ENCODE data around the gene UCHL3. TPM values are rescaled to one million over a fixed set of nuclear protein-coding genes. Genes with fewer than 3 reads are reported as not detected.

UCHL3 gene
- total and polyA plus RNA-seq, 8 donors, result 13.1 to 21.0 (median 19.2) TPM

DNA sequence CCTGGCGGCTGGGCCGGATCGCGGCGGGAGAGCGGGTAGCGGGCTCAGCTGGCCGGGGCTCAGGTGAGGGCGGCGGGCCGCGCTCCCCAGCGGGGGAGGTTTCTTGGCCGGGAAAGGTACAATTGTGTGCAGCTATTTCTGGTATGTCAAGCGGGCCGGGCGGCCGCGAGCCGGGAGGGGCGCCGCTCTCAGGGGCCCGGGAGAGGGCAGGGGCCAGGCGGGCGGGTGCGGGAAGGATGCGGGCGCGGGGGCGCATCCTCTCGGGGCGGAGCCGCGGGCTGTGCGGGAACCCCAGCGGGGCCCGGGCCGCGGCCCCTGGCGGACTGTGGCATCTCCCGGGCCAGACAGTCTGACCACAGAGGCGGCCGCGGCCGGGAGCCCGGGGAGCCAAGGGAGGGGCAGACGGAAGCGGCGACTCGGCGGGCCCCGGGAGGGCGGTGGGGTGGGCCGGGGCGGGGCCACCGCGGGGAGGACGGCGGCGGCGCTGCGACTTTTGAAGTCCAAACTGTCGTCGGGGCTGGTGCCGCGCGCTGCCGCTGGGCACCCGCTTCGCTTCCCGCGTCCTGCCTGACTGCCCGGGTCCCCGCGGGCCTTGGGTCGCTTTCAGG lies 86.3 kb downstream of the UCHL3 start, which contains the start of gene LMO7:
TSS of gene LMO7 (plus strand) at position 503 of the 608 bp plus-strand sequence. CDS start 328 bp downstream, outside the sequence.
- WGBS, 2 donors, result 0% methylated on average over 35 to 76 of the region's 76 CpGs
- no peaks in the 10 kb centered on the region for H3K4me1 ChIP-seq
- DNase-seq (peak; percentile 50 to 84 (median 64)), FAIRE-seq (no peak), ATAC-seq (peak; percentile 76 to 85 (median 82))
- peak within 1 kb of the TSS; percentile 28 to 79 (median 66) for H3K4me3 ChIP-seq
- H3K36me3 ChIP-seq, result no peaks in the 10 kb centered on the region
- H3K27ac ChIP-seq, result peak within 1 kb of the TSS; percentile 69 to 81 (median 79)
- TF ChIP-seq CTCF (IDR thresholded peaks at IDR 0.05), result no peak
- no peaks in the 10 kb centered on the region for H3K9me3 ChIP-seq
- no peaks in the 10 kb centered on the region for H3K27me3 ChIP-seq
- intact Hi-C loops (cut with DNase I), result no loop called here

- Histone ChIP-seq H3K9me3 (no peaks in the 10 kb centered on the region), H3K27me3 (no peaks in the 10 kb centered on the region), H3K27ac (peak overlapping the region; percentile 69 to 81 (median 79)), H3K36me3 (no peaks in the 10 kb centered on the region), H3K4me3 (peak overlapping the region; percentile 28 to 79 (median 66)), H3K4me1 (no peaks in the 10 kb centered on the region)
- ATAC-seq, result peak; percentile 50 to 68 (median 58)
- no peak for TF ChIP-seq CTCF (IDR thresholded peaks at IDR 0.05)
- intact Hi-C loops (cut with DNase I), result no loop called here
- 3% methylated on average over 51 to 58 of the region's 58 CpGs for WGBS, 2 donors
- FAIRE-seq, result no peak
- peak; percentile 6 to 80 (median 40) for DNase-seq
Measured at GRCh38 chr13:75636436-75637180, 87.0 kb downstream of the UCHL3 start.

DNA sequence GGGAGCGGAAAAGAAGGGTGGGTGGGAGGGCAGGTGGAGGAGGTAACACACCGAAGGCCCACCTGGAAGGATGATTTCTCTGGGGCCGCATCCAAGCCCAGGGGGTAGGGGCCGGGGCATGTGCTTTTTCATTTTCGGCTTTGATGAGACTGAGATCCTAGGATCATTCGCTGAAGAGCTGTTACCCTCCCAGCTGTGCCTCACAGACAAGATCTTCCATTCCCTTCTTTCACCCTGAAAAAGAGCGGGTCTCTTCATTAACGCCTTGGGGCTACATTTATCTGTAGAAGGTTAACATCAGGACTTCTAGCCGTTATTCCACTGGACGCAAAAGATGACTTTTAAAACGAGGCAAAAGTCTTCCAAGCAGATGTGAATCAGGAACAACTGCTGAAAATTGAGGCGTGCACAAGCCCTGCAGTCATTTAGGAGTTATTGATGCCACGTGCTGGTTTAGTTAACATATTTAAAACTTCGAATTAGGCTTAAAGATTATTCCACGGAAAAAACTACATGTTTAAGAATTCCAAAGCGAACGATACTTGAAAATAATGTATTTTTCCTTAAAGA lies 87.7 kb downstream of the UCHL3 start:
- H3K36me3 ChIP-seq, result no peaks in the 10 kb centered on the region
- no peak for ATAC-seq
- TF ChIP-seq CTCF (IDR thresholded peaks at IDR 0.05), result no peak
- no peak overlapping the region for H3K27ac ChIP-seq
- no peaks in the 10 kb centered on the region for H3K27me3 ChIP-seq
- no peak for FAIRE-seq
- intact Hi-C loops (cut with DNase I), result no loop called here
- peak overlapping the region in 3 of 4 donors; percentile 62 to 79 (median 71) for H3K4me3 ChIP-seq
- no peaks in the 10 kb centered on the region for H3K4me1 ChIP-seq
- 46 to 47% methylated on average over 17 of the region's 17 CpGs for WGBS, 2 donors
- DNase-seq, result no peak
- no peaks in the 10 kb centered on the region for H3K9me3 ChIP-seq

DNA sequence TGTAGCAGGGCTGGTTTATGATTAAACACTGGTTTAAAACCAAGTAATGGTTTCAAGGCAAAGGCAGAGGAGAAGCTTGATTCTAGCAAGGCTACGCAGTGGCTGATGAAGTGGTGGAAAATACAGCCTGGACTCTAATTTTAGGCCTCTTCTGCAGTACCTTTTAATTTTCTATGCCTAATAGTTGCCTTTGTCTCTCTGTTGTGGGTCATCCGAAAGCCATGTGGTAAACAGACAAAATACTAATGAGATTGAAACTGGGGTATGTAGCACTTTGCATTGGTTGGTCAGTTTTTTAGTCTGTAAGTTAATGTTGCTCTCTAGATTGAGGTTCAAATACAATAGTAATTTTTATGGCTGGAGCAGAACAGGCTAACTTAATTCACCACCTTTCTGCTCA lies 89.9 kb downstream of the UCHL3 start:
- Histone ChIP-seq H3K27me3 (no peaks in the 10 kb centered on the region), H3K4me3 (no peak overlapping the region), H3K27ac (no peak overlapping the region), H3K9me3 (no peaks in the 10 kb centered on the region), H3K36me3 (no peaks in the 10 kb centered on the region), H3K4me1 (no peaks in the 10 kb centered on the region)
- DNase-seq (no peak), FAIRE-seq (no peak), ATAC-seq (no peak)
- TF ChIP-seq CTCF (IDR thresholded peaks at IDR 0.05), result no peak
- intact Hi-C loops (cut with DNase I), result no loop called here
- WGBS, 2 donors, result 83 to 88% methylated on average over 2 of the region's 2 CpGs
